Activated CD4-positive, alpha-beta memory T cell treated with anti-CD3 and anti-CD28 coated beads, Interleukin-2, amount 10 ng/mL, durations not matched to agents 7 days and 5 days (primary cell): ENCODE data around the gene MPND. TPM values are rescaled to one million over a fixed set of nuclear protein-coding genes. Genes with fewer than 3 reads are reported as not detected.

Experiments
- CTCF ChIA-PET: fragments of 350-600 bp; sonication (Branson Sonifier 250); formaldehyde crosslinking; loops from one replicate; lab custom pipeline; 2021; ENCODE audit warnings: antibody characterized with exemption, inconsistent platforms; lab: Charles Lee
- POLR2A ChIA-PET: fragments of 350-600 bp; sonication (Branson Sonifier 250); formaldehyde crosslinking; loops from one replicate; lab custom pipeline; 2021; ENCODE audit warnings: antibody characterized with exemption; lab: Charles Lee
- DNase-seq: peaks from one replicate; pipeline ENCODE4 v3.0.0-alpha.2; 2020
- H3K27ac Mint-ChIP-seq: one replicate; pipeline ENCODE4 v1.8.0; 2021; ENCODE audit warnings: mild to moderate bottlenecking, mixed read lengths
- H3K27me3 Mint-ChIP-seq: one replicate; pipeline ENCODE4 v1.8.0; 2021; ENCODE audit warnings: mixed read lengths
- H3K36me3 Mint-ChIP-seq: one replicate; pipeline ENCODE4 v1.8.0; 2021; ENCODE audit warnings: low read depth, mixed read lengths
- H3K4me1 Mint-ChIP-seq: one replicate; pipeline ENCODE4 v1.8.0; 2021; ENCODE audit warnings: mixed read lengths
- H3K4me3 Mint-ChIP-seq: one replicate; pipeline ENCODE4 v1.8.0; 2021; ENCODE audit warnings: mild to moderate bottlenecking, mixed read lengths
- H3K9me3 Mint-ChIP-seq: one replicate; pipeline ENCODE4 v1.8.0; 2021; ENCODE audit warnings: mixed read lengths
- total RNA-seq, 2 experiments: library from RNA; stranded (reverse); gene quantifications; one replicate each; pipeline ENCODE4 v1.2.3, GENCODE V29; 2021

Gene MPND
- total RNA-seq, 2 experiments from 2014 or later, result 19.1 to 20.4 TPM

- Mint-ChIP-seq H3K27me3 (no peaks in the 10 kb centered on the region), H3K9me3 (no peaks in the 10 kb centered on the region), H3K27ac (peak overlapping the region; percentile 95), H3K36me3 (peaks cover 20% of the 10 kb centered on the region), H3K4me3 (peak overlapping the region; percentile 77), H3K4me1 (peaks cover 75% of the 10 kb centered on the region)
- no peak for DNase-seq
- CTCF ChIA-PET, result interaction anchor here (0.6 to 1.9 kb wide), 4 partner anchors 9 to 254 kb away, joined by 3 to 6 read pairs (median 4); partner anchors contain the start of gene SH3GL1
- POLR2A ChIA-PET, result interaction anchor here (1.6 kb wide), 1 partner anchor 9 kb away, joined by 9 read pairs; no protein-coding TSS in a partner anchor
Measured at GRCh38 chr19:4378886-4379285, 35.5 kb downstream of the MPND start.

GRCh38 chr19:4379383-4380253 lies 36.3 kb downstream of the MPND start:
- peak; percentile 39 for DNase-seq
- H3K27me3 Mint-ChIP-seq, result no peaks in the 10 kb centered on the region
- CTCF ChIA-PET, result interaction anchor here (0.6 to 1.9 kb wide), 4 partner anchors 10 to 253 kb away, joined by 3 to 6 read pairs (median 4); partner anchors contain the start of gene SH3GL1
- peaks cover 21% of the 10 kb centered on the region for H3K36me3 Mint-ChIP-seq
- H3K4me1 Mint-ChIP-seq, result peaks cover 73% of the 10 kb centered on the region
- peak overlapping the region; percentile 95 for H3K27ac Mint-ChIP-seq
- peak overlapping the region; percentile 77 for H3K4me3 Mint-ChIP-seq
- POLR2A ChIA-PET, result interaction anchor here (1.4 to 2.1 kb wide), 7 partner anchors 10 to 23 kb away, joined by 4 to 11 read pairs (median 5); partner anchors contain the start of genes CHAF1A and SH3GL1
- no peaks in the 10 kb centered on the region for H3K9me3 Mint-ChIP-seq

GRCh38 chr19:4380254-4380727 lies 36.9 kb downstream of the MPND start:
- Mint-ChIP-seq H3K27me3 (no peaks in the 10 kb centered on the region), H3K36me3 (peaks cover 23% of the 10 kb centered on the region), H3K4me1 (peaks cover 70% of the 10 kb centered on the region), H3K27ac (peak overlapping the region; percentile 95), H3K4me3 (peak overlapping the region; percentile 77), H3K9me3 (no peaks in the 10 kb centered on the region)
- ChIA-PET POLR2A (interaction anchor here (0.8 to 2.1 kb wide), 7 partner anchors 10 to 91 kb away, joined by 3 to 11 read pairs (median 4); partner anchors contain the start of genes CHAF1A and SH3GL1), CTCF (interaction anchor here (0.7 to 1.9 kb wide), 3 partner anchors 11 to 133 kb away, joined by 3 to 6 read pairs (median 4); partner anchors contain the start of gene SH3GL1)
- DNase-seq, result peak; percentile 75

DNA sequence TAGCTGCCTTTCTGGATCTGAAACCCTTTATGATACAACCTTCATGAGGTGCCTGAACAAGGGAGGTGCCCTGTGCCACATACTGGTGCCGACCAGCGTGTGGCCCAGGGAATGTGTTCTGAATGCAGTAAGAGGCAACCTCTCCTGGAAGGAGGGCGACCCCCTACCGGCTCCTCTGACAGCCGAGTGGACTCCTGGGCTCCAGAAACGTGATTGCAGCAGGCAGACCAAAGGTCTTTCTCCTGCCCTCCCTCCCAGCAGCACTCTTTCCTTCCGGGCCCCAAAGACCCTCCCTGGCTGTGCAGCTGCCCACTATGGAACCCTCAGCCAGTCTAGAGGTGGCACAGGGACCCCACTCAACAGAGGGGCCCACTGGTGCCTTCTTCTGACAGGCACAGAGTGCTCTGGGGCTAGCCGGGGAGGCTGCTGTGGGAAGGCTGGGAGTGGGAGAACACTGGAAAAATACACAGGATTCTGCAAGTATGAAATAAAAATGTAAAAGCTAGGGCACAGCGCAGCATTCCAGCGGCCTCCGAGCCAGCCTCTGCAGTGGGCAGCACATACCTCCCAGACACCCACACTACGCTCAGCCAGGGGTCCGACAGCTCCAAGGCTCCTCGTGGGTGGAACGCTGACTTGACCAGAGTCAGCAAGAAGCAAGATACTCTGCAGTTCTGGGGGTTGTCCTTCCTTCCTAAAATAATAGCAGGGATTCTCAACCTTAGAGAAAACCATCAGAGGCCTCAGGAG lies 42.1 kb downstream of the MPND start:
- Mint-ChIP-seq H3K36me3 (peaks cover 28% of the 10 kb centered on the region), H3K4me3 (no peak overlapping the region), H3K27me3 (no peaks in the 10 kb centered on the region), H3K27ac (no peak overlapping the region), H3K4me1 (peaks cover 32% of the 10 kb centered on the region), H3K9me3 (no peaks in the 10 kb centered on the region)
- no peak for DNase-seq
- CTCF ChIA-PET, result no interaction called here
- POLR2A ChIA-PET, result no interaction called here

DNA sequence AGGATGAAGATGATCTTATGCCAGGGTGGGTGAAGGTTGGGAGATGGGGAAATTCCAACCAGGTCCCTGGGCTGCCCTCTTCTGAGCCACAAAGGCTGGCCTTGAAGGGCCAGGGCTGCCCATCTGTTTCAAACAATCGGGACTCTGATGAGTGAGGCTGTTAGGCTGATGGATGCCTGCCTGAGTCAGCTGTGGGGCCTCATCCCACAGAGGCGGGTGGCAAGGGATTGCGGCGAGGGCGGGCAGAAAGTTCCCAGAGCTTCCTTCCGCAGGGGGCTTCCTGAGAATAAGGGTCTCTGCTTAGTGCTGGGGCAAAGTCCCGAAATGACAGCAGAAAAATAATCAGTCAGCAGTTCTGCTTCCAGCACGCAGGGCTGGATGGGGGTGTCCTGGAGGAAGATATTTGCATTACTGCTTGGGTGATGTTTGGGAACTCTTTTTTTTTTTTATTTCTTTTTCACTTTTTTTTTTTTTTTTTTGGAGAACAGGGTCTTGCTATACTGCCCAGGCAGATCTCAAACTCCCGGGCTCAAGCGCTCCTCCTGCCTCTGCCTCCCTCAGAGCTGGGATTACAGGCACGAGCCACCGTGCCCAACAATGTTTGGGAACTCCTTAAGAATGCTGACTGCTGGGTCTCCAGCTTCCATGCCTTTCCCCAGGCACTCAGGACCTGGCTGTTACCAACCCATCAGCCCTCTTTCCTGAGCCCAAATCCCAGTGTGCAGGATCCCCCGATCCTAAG lies 42.9 kb downstream of the MPND start:
- POLR2A ChIA-PET, result no interaction called here
- H3K27me3 Mint-ChIP-seq, result no peaks in the 10 kb centered on the region
- no peak overlapping the region for H3K4me3 Mint-ChIP-seq
- H3K36me3 Mint-ChIP-seq, result peaks cover 31% of the 10 kb centered on the region
- no peak for DNase-seq
- no peaks in the 10 kb centered on the region for H3K9me3 Mint-ChIP-seq
- no peak overlapping the region for H3K27ac Mint-ChIP-seq
- CTCF ChIA-PET, result no interaction called here
- peaks cover 32% of the 10 kb centered on the region for H3K4me1 Mint-ChIP-seq

- CTCF ChIA-PET, result no interaction called here
Measured at GRCh38 chr19:4388337-4389063, 45.1 kb downstream of the MPND start.

GRCh38 chr19:4389064-4389375 lies 45.7 kb downstream of the MPND start:
- Mint-ChIP-seq H3K36me3 (peaks cover 28% of the 10 kb centered on the region), H3K9me3 (no peaks in the 10 kb centered on the region), H3K27me3 (no peaks in the 10 kb centered on the region), H3K27ac (no peak overlapping the region), H3K4me3 (no peak overlapping the region), H3K4me1 (peaks cover 32% of the 10 kb centered on the region)
- DNase-seq, result no peak
- CTCF ChIA-PET, result no interaction called here
- POLR2A ChIA-PET, result interaction anchor here (1.0 to 1.6 kb wide), 2 partner anchors 13 to 19 kb away, joined by 3 to 7 read pairs; no protein-coding TSS in a partner anchor

More at GRCh38 chr19:4388337-4389063, 45.1 kb downstream of the MPND start:
- peaks cover 30% of the 10 kb centered on the region for H3K36me3 Mint-ChIP-seq
- H3K4me1 Mint-ChIP-seq, result peaks cover 32% of the 10 kb centered on the region
- DNase-seq, result no peak
- POLR2A ChIA-PET, result interaction anchor here (1.0 to 1.6 kb wide), 3 partner anchors 13 to 18 kb away, joined by 3 to 7 read pairs (median 3); no protein-coding TSS in a partner anchor
- no peaks in the 10 kb centered on the region for H3K9me3 Mint-ChIP-seq
- no peak overlapping the region for H3K4me3 Mint-ChIP-seq
- no peaks in the 10 kb centered on the region for H3K27me3 Mint-ChIP-seq
- no peak overlapping the region for H3K27ac Mint-ChIP-seq

DNA sequence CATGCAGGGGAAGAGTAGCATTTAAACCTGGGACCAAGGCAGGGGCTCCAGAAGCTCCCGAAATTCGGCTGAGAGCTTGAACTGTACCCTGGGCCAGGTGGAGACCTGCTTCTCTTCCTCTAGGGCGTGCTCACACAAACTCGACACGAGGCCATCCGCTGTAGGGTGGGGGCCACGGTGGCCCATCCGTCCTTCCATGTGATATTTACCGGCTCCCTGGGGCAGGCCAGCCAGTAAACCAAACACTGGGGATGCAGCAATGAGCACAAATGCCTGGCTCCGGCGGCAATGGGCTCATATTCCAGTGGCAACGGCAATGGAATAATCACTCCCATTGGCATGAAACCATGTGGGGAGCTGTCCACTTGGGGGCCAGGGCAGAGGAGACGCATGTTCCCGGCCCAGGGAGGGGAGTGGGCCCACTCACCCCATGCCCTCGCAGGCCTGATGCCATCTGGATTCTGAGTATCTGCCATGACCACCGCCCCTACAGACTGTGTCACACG lies 46.2 kb downstream of the MPND start:
- Mint-ChIP-seq H3K4me3 (no peak overlapping the region), H3K36me3 (peaks cover 33% of the 10 kb centered on the region), H3K27me3 (no peaks in the 10 kb centered on the region), H3K9me3 (no peaks in the 10 kb centered on the region), H3K4me1 (peaks cover 38% of the 10 kb centered on the region), H3K27ac (no peak overlapping the region)
- ChIA-PET CTCF (no interaction called here), POLR2A (interaction anchor here (1.0 to 1.8 kb wide), 3 partner anchors 9 to 19 kb away, joined by 3 to 5 read pairs (median 4); partner anchors contain the start of gene SH3GL1)
- DNase-seq, result no peak

- Mint-ChIP-seq H3K9me3 (no peaks in the 10 kb centered on the region), H3K36me3 (peaks cover 37% of the 10 kb centered on the region), H3K4me1 (peaks cover 43% of the 10 kb centered on the region), H3K27ac (peak overlapping the region; percentile 81), H3K4me3 (no peak overlapping the region), H3K27me3 (no peaks in the 10 kb centered on the region)
- no peak for DNase-seq
- POLR2A ChIA-PET, result interaction anchor here (0.7 to 1.8 kb wide), 3 partner anchors 10 to 20 kb away, joined by 3 to 5 read pairs (median 4); partner anchors contain the start of gene SH3GL1
- CTCF ChIA-PET, result interaction anchor here (1.3 kb wide), 1 partner anchor 12 kb away, joined by 3 read pairs; no protein-coding TSS in a partner anchor
Measured at GRCh38 chr19:4390017-4390566, 46.7 kb downstream of the MPND start.

DNA sequence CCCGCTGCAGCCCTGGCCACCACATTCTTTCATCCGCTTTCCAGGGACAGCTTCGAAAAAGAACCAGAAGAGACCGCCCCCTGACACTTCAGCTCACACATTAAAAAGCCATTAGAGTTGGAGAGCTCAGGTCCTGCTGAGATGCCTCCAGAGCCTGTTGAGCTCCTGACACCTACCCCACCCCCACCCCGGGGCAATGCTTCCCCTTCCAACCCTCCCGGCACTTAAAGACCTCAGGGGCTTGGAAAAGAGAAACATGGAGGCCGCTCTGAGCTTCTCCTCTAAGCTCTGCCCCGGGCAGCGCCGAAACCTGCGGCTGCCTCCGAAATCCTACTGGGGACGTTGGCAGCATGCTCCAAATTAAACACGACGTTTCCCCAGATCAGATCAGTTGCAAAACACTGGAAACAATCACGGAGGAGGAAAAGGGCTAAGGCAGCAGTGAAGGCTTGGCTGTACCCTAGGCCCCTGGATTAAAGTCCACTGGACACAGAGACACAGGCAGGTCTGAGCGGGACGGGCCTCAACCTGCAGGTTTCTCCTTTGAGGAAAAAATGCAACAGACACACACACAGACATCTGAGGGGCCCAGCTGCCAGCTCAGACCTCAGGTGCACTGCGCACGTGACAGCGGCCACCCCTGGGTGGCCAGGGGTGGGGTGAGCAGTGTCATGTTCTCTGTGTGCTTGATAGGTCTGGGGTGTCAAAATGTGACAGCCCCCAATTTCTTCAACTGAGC lies 47.4 kb downstream of the MPND start:
- Mint-ChIP-seq H3K27ac (peak overlapping the region; percentile 81), H3K4me3 (no peak overlapping the region), H3K27me3 (no peaks in the 10 kb centered on the region), H3K4me1 (peaks cover 47% of the 10 kb centered on the region), H3K36me3 (peaks cover 39% of the 10 kb centered on the region), H3K9me3 (no peaks in the 10 kb centered on the region)
- ChIA-PET CTCF (interaction anchor here (0.6 to 1.3 kb wide), 3 partner anchors 9 to 79 kb away, joined by 3 read pairs; partner anchors contain the start of gene SH3GL1), POLR2A (interaction anchor here (0.7 to 1.8 kb wide), 4 partner anchors 10 to 21 kb away, joined by 3 to 6 read pairs (median 4); partner anchors contain the start of gene SH3GL1)
- DNase-seq, result no peak
